ENCODE data around the gene PHYKPL. TPM values are rescaled to one million over a fixed set of nuclear protein-coding genes. Genes with fewer than 3 reads are reported as not detected.

Gene PHYKPL
- total and polyA plus RNA-seq, 2 of the 8 experiments (the other 6 are each of a cell fraction or from before 2014, with no cell fraction given), result 25.1 to 32.1 TPM

DNA sequence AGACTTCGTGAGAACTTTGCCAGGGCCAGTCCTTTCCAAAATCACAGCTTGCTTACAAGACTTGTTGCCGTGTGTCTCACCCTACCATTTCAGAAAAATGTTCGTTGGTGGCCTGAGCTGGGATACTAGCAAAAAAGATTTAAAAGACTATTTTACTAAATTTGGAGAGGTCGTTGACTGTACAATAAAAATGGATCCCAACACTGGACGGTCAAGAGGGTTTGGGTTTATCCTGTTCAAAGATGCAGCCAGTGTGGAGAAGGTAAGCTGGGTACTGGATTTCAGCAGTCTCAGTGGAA lies 26.9 kb downstream of the PHYKPL start:
- Histone ChIP-seq H3K36me3 (ENCODE audit: control insufficient read depth in 2 of 4, insufficient read depth in 4 of 4, low read length in 3 of 4) (peaks cover 45 to 54% (median 51%) of the 10 kb centered on the region in 4 experiments), H3K79me2 (ENCODE audit: control insufficient read depth in 1 of 2, insufficient read depth in 2 of 2, low read length in 2 of 2) (peaks cover 27 to 49% of the 10 kb centered on the region in 2 experiments)
- FAIRE-seq, result no peak

More for the DNA sequence above, 26.9 kb downstream of the PHYKPL start:
- Histone ChIP-seq H2BK15ac (ENCODE audit: low read length) (no peak overlapping the region), H2AK5ac (ENCODE audit: low read depth, low read length) (no peak overlapping the region), H2BK5ac (ENCODE audit: low read depth, low read length) (no peak overlapping the region), H3K4me3 (ENCODE audit: extremely low read depth in 1 of 4, insufficient read depth in 2 of 4, low read depth in 3 of 4, low read length in 4 of 4) (peak overlapping the region; percentile 93 to 100 (median 100)), H3K4me1 (replicated peaks in 1 of 4; ENCODE audit: control insufficient read depth in 3 of 4, insufficient read depth in 4 of 4, low read length in 3 of 4) (peaks cover 0 to 10% (median 4%) of the 10 kb centered on the region in 4 experiments; a peak in 5 of 7 replicates), H3K79me1 (ENCODE audit: low read depth, low read length) (peaks cover 20% of the 10 kb centered on the region), H4K91ac (replicated peaks; ENCODE audit: insufficient read length, low read length) (no peak overlapping the region), H3K27ac (ENCODE audit: low read depth, low read length) (no peak overlapping the region; the same call in 1 of the 2 replicates), H4K5ac (ENCODE audit: insufficient read length, low read depth, low read length) (no peak overlapping the region), H4K8ac (ENCODE audit: extremely low read depth, insufficient read depth, low read length) (no peak overlapping the region), H3K23me2 (ENCODE audit: low read depth, low read length) (peaks cover 4% of the 10 kb centered on the region), H3K4me2 (ENCODE audit: insufficient read depth in 1 of 2, low read depth in 2 of 2, low read length in 2 of 2) (peak overlapping the region; percentile 84 to 95), H2BK20ac (ENCODE audit: low read length) (no peak overlapping the region), H3K27me3 (replicated peaks in 1 of 4; ENCODE audit: control insufficient read depth in 3 of 4, extremely low read depth in 1 of 4, insufficient read depth in 3 of 4, low read length in 3 of 4) (no peaks in the 10 kb centered on the region), H3K4ac (replicated peaks; ENCODE audit: insufficient read length, low read depth, low read length) (no peak overlapping the region), H3K9ac (replicated peaks in 1 of 4; ENCODE audit: extremely low read depth in 1 of 4, low read depth in 3 of 4, low read length in 3 of 4) (peak overlapping the region; percentile 97 to 99 (median 99)), H2BK12ac (ENCODE audit: low read depth, low read length) (no peak overlapping the region), H4K20me1 (replicated peaks in 1 of 2; ENCODE audit: control insufficient read depth in 1 of 2, insufficient read depth in 2 of 2, low read length in 2 of 2) (peaks cover 44% of the 10 kb centered on the region in 2 experiments), H2BK120ac (replicated peaks; ENCODE audit: low read depth, low read length) (no peak overlapping the region), H3K23ac (ENCODE audit: insufficient read length) (no peak overlapping the region), H3K14ac (ENCODE audit: insufficient read length) (no peak overlapping the region), H2AFZ (ENCODE audit: low read length) (no peak overlapping the region), H3K18ac (ENCODE audit: extremely low read depth, low read length) (no peak overlapping the region), H3K56ac (replicated peaks; ENCODE audit: insufficient read length, low read depth, low read length) (no peak overlapping the region), H3K9me3 (ENCODE audit: insufficient read depth in 2 of 2, low read depth in 1 of 2, low read length in 1 of 2) (no peaks in the 10 kb centered on the region)
- ChIA-PET POLR2A (ENCODE audit: partially characterized antibody) (interaction anchor here (0.7 to 31.3 kb wide), 8 partner anchors 10 to 216 kb away, joined by 3 to 985 read pairs (median 4); partner anchors contain the start of genes GMCL2 and PHYKPL), CTCF (ENCODE audit: partially characterized antibody) (interaction anchor here (0.7 to 3.3 kb wide), 6 partner anchors 8 to 714 kb away, joined by 3 to 20 read pairs (median 4); no protein-coding TSS in a partner anchor)
- no peak for DNase-seq (ENCODE audit: low read depth in 1 of 2, low spot score in 2 of 2)
- TF ChIP-seq SIX5 (IDR thresholded peaks at IDR 0.05; ENCODE audit: low read depth, low read length), result no peak
- WGBS, 2 experiments (ENCODE audit: extremely low coverage in 1 of 2, insufficient coverage in 1 of 2, insufficient read length in 1 of 2, insufficient replicate concordance in 2 of 2, low coverage in 1 of 2, low lambda C conversion rate in 2 of 2, missing lambda C conversion rate in 1 of 2), result 16% methylated on average over 5 of the region's 5 CpGs; no CpG with 5 or more reads in 1 of the 2 experiments
